ENCODE results near the gene ZBTB1. TPM values are rescaled to one million over a fixed set of nuclear protein-coding genes. Genes with fewer than 3 reads are reported as not detected.

Gene ZBTB1
- total RNA-seq, 2 experiments from 2014 or later, result 146 to 147 TPM

- ChIA-PET CTCF (no interaction called here), POLR2A (interaction anchor here (0.7 kb wide), 1 partner anchor 23 kb away, joined by 3 read pairs; the partner anchor contains the start of gene HSPA2)
Measured at GRCh38 chr14:64518229-64518628, 13.7 kb downstream of the ZBTB1 start.

DNA sequence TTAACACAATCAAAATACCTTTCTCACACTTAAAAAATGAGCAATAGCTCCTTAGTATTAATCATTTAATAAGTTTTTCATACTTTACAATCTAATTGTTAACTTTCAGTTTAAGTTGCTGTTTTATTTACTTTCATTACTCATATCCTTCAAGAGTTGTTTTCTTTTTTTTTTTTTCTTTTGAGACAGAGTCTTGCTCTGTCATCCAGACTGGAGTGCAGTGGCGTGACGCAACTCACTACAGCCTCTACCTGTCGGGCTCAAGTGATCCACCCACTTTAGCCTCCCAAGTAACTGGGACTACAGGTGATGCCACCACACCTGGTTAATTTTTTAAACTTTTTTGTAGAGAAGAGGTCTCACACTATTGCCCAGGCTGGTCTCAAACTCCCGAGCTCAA lies 16.1 kb downstream of the ZBTB1 start:
- no peaks in the 10 kb centered on the region for H3K27me3 Mint-ChIP-seq
- Histone ChIP-seq H3K4me3 (ENCODE audit: low read length) (no peak overlapping the region), H3K27me3 (ENCODE audit: control insufficient read depth in 1 of 2, insufficient read depth in 2 of 2, low read length in 2 of 2) (no peaks in the 10 kb centered on the region), H3K9me3 (ENCODE audit: control insufficient read depth in 1 of 2, insufficient read depth in 1 of 2, low read length in 2 of 2) (no peaks in the 10 kb centered on the region), H3K4me1 (ENCODE audit: insufficient read depth, low read length) (peaks cover 6% of the 10 kb centered on the region), H3K27ac (ENCODE audit: low read depth in 1 of 2, low read length in 2 of 2) (no peak overlapping the region), H3K36me3 (ENCODE audit: insufficient read depth, low read length) (peaks cover 24% of the 10 kb centered on the region)
- no peak overlapping the region for H3K4me3 Mint-ChIP-seq
- intact Hi-C loops (cut with DNase I, micrococcal nuclease), result no loop called here
- ATAC-seq (ENCODE audit: poor library complexity) (no peak), DNase-seq (no peak)
- POLR2A ChIA-PET, result interaction anchor here (0.9 to 2.1 kb wide), 2 partner anchors 15 to 133 kb away, joined by 3 to 6 read pairs; no protein-coding TSS in a partner anchor
- no peak for TF ChIP-seq CTCF (IDR thresholded peaks at IDR 0.05)
- H3K4me1 Mint-ChIP-seq (ENCODE audit: low read depth), result peaks cover 39% of the 10 kb centered on the region
- CTCF ChIA-PET, result interaction anchor here (0.7 to 2.3 kb wide), 3 partner anchors 10 to 682 kb away, joined by 3 to 7 read pairs (median 3); no protein-coding TSS in a partner anchor
- no peak overlapping the region for H3K27ac Mint-ChIP-seq
- no peaks in the 10 kb centered on the region for H3K9me3 Mint-ChIP-seq
- peaks cover 24% of the 10 kb centered on the region for H3K36me3 Mint-ChIP-seq (ENCODE audit: low read depth)

More at GRCh38 chr14:64518229-64518628, 13.7 kb downstream of the ZBTB1 start:
- intact Hi-C loops (cut with DNase I, micrococcal nuclease), result no loop called here
- Histone ChIP-seq H3K27ac (ENCODE audit: low read depth in 1 of 2, low read length in 2 of 2) (no peak overlapping the region), H3K4me1 (ENCODE audit: insufficient read depth, low read length) (peaks cover 10% of the 10 kb centered on the region), H3K9me3 (ENCODE audit: control insufficient read depth in 1 of 2, insufficient read depth in 1 of 2, low read length in 2 of 2) (no peaks in the 10 kb centered on the region), H3K36me3 (ENCODE audit: insufficient read depth, low read length) (peaks cover 19% of the 10 kb centered on the region), H3K27me3 (ENCODE audit: control insufficient read depth in 1 of 2, insufficient read depth in 2 of 2, low read length in 2 of 2) (no peaks in the 10 kb centered on the region), H3K4me3 (ENCODE audit: low read length) (no peak overlapping the region)
- Mint-ChIP-seq H3K36me3 (ENCODE audit: low read depth) (peaks cover 20% of the 10 kb centered on the region), H3K9me3 (no peaks in the 10 kb centered on the region), H3K27me3 (no peaks in the 10 kb centered on the region), H3K27ac (no peak overlapping the region), H3K4me3 (no peak overlapping the region), H3K4me1 (ENCODE audit: low read depth) (peaks cover 53% of the 10 kb centered on the region)
- no peak for TF ChIP-seq CTCF (IDR thresholded peaks at IDR 0.05)
- ATAC-seq (ENCODE audit: poor library complexity) (no peak), DNase-seq (no peak)

- ATAC-seq (ENCODE audit: poor library complexity) (no peak), DNase-seq (no peak)
- Mint-ChIP-seq H3K36me3 (ENCODE audit: low read depth) (peaks cover 22% of the 10 kb centered on the region), H3K4me1 (ENCODE audit: low read depth) (peaks cover 29% of the 10 kb centered on the region), H3K27me3 (no peaks in the 10 kb centered on the region), H3K27ac (no peak overlapping the region), H3K9me3 (no peaks in the 10 kb centered on the region), H3K4me3 (no peak overlapping the region)
- no peak overlapping the region for H3K4me3 ChIP-seq (ENCODE audit: low read length)
- H3K27ac ChIP-seq (ENCODE audit: low read depth in 1 of 2, low read length in 2 of 2), result no peak overlapping the region
- ChIA-PET POLR2A (interaction anchor here (0.9 to 1.5 kb wide), 4 partner anchors 13 to 26 kb away, joined by 3 to 9 read pairs (median 3); partner anchors contain the start of genes ZBTB1 and ZBTB25), CTCF (interaction anchor here (0.6 to 4.5 kb wide), 3 partner anchors 12 to 1096 kb away, joined by 3 to 18 read pairs (median 3); no protein-coding TSS in a partner anchor)
- H3K36me3 ChIP-seq (ENCODE audit: insufficient read depth, low read length), result peaks cover 33% of the 10 kb centered on the region
- peaks cover 5% of the 10 kb centered on the region for H3K4me1 ChIP-seq (ENCODE audit: insufficient read depth, low read length)
- intact Hi-C loops (cut with DNase I, micrococcal nuclease), result no loop called here
- TF ChIP-seq CTCF (IDR thresholded peaks at IDR 0.05), result no peak
- H3K27me3 ChIP-seq (ENCODE audit: control insufficient read depth in 1 of 2, insufficient read depth in 2 of 2, low read length in 2 of 2), result no peaks in the 10 kb centered on the region
- H3K9me3 ChIP-seq (ENCODE audit: control insufficient read depth in 1 of 2, insufficient read depth in 1 of 2, low read length in 2 of 2), result no peaks in the 10 kb centered on the region
Measured at GRCh38 chr14:64522591-64523355, 18.2 kb downstream of the ZBTB1 start.

All from CD4-positive, alpha-beta T cell (primary cell).